Measurements from ENCODE around the gene CGREF1.

The CGREF1 gene

GRCh38 chr2:27073782-27074181 lies 45.1 kb downstream of the CGREF1 start:
- TF ChIP-seq CTCF (IDR thresholded peaks at IDR 0.05; ENCODE audit: borderline replicate concordance, control extremely low read depth, extremely low read depth, insufficient read depth, missing control alignments): no peak
- in situ Hi-C loops (cut with MboI; ENCODE audit: low sequenced_read_pairs, unreplicated experiment): no loop called here
- DNase-seq (ENCODE audit: low spot score): no peak

GRCh38 chr2:27072920-27073319 lies 46.0 kb downstream of the CGREF1 start:
- DNase-seq (ENCODE audit: low spot score): no peak
- in situ Hi-C loops (cut with MboI; ENCODE audit: low sequenced_read_pairs, unreplicated experiment): no loop called here
- no peak for TF ChIP-seq CTCF (IDR thresholded peaks at IDR 0.05; ENCODE audit: borderline replicate concordance, control extremely low read depth, extremely low read depth, insufficient read depth, missing control alignments)

GRCh38 chr2:27071990-27072830 lies 46.7 kb downstream of the CGREF1 start:
- in situ Hi-C loops (cut with MboI; ENCODE audit: low sequenced_read_pairs, unreplicated experiment): no loop called here
- peak; percentile 60 for DNase-seq (ENCODE audit: low spot score)
- TF ChIP-seq CTCF (IDR thresholded peaks at IDR 0.05; ENCODE audit: borderline replicate concordance, control extremely low read depth, extremely low read depth, insufficient read depth, missing control alignments): no peak

GRCh38 chr2:27071277-27071989 lies 47.5 kb downstream of the CGREF1 start, which contains the start of gene OST4:
TSS of gene OST4 (minus strand) at chr2:27071654.
- DNase-seq (ENCODE audit: low spot score): peak; percentile 98
- in situ Hi-C loops (cut with MboI; ENCODE audit: low sequenced_read_pairs, unreplicated experiment): no loop called here
- TF ChIP-seq CTCF (IDR thresholded peaks at IDR 0.05; ENCODE audit: borderline replicate concordance, control extremely low read depth, extremely low read depth, insufficient read depth, missing control alignments): no peak

GRCh38 chr2:27070653-27071276 lies 48.2 kb downstream of the CGREF1 start:
- no peak for TF ChIP-seq CTCF (IDR thresholded peaks at IDR 0.05; ENCODE audit: borderline replicate concordance, control extremely low read depth, extremely low read depth, insufficient read depth, missing control alignments)
- no peak for DNase-seq (ENCODE audit: low spot score)
- in situ Hi-C loops (cut with MboI; ENCODE audit: low sequenced_read_pairs, unreplicated experiment): no loop called here

- in situ Hi-C loops (cut with MboI; ENCODE audit: low sequenced_read_pairs, unreplicated experiment): no loop called here
- no peak for TF ChIP-seq CTCF (IDR thresholded peaks at IDR 0.05; ENCODE audit: borderline replicate concordance, control extremely low read depth, extremely low read depth, insufficient read depth, missing control alignments)
- no peak for DNase-seq (ENCODE audit: low spot score)
Measured at GRCh38 chr2:27069961-27070618, 48.8 kb downstream of the CGREF1 start.

Measured in GM13976 (cell line).